Measurements from ENCODE around the gene MAGEA2. TPM values are rescaled to one million over a fixed set of nuclear protein-coding genes. Genes with fewer than 3 reads are reported as not detected.
"Not testable (repeated sequence)": the region's sequence is repeated elsewhere in the genome, so short reads cannot be mapped to it uniquely, and the experiment has no call there.

Gene MAGEA2
- total RNA-seq, 1 donor from 2014 or later: 0.24 TPM

- not testable (repeated sequence) for DNase-seq (ENCODE audit: low spot score)
These were observed 44.5 kb downstream of the MAGEA2 start, which contains the start of gene CSAG2 for GRCh38 chrX:152709173-152709572. Gene CSAG2 (minus strand): TSS chrX:152709273. CDS start chrX:152709112, 161 bp downstream.

- not testable (repeated sequence) for DNase-seq (ENCODE audit: low spot score)
These were observed 47.1 kb downstream of the MAGEA2 start for GRCh38 chrX:152706500-152706899.

- not testable (repeated sequence) for DNase-seq (ENCODE audit: low spot score)
These were observed 53.3 kb downstream of the MAGEA2 start for GRCh38 chrX:152700390-152700789.

Other genes starting within 250 kb of the MAGEA2 start
- 0.96 TPM for gene GABRQ, start 115.9 kb downstream of the MAGEA2 start, total RNA-seq (ENCODE audit: insufficient read depth, low replicate concordance)
- 1.2 TPM for gene MAGEA3, start 55.0 kb downstream of the MAGEA2 start, total RNA-seq (ENCODE audit: insufficient read depth, low replicate concordance)
- gene CSAG2, start 44.6 kb downstream of the MAGEA2 start, total RNA-seq (ENCODE audit: insufficient read depth, low replicate concordance): not detected
- not detected for gene MAGEA2B, start 39.2 kb downstream of the MAGEA2 start, total RNA-seq (ENCODE audit: insufficient read depth, low replicate concordance)
- 2.6 TPM for gene CSAG1, start 20.1 kb downstream of the MAGEA2 start, total RNA-seq (ENCODE audit: insufficient read depth, low replicate concordance)
- gene MAGEA12, start 20.1 kb downstream of the MAGEA2 start, total RNA-seq (ENCODE audit: insufficient read depth, low replicate concordance): not detected
- not detected for gene CSAG3, start 5.4 kb upstream of the MAGEA2 start, total RNA-seq (ENCODE audit: insufficient read depth, low replicate concordance)
- gene MAGEA6, start 15.8 kb upstream of the MAGEA2 start, total RNA-seq (ENCODE audit: insufficient read depth, low replicate concordance): not detected
- 32.3 TPM for gene CETN2, start 76.9 kb upstream of the MAGEA2 start, total RNA-seq (ENCODE audit: insufficient read depth, low replicate concordance)
- gene NSDHL, start 77.2 kb upstream of the MAGEA2 start, total RNA-seq (ENCODE audit: insufficient read depth, low replicate concordance): 3.1 TPM
- 25.3 TPM for gene ZNF185, start 144.2 kb upstream of the MAGEA2 start, total RNA-seq (ENCODE audit: insufficient read depth, low replicate concordance)
- gene PNMA5, start 240.3 kb upstream of the MAGEA2 start, total RNA-seq (ENCODE audit: insufficient read depth, low replicate concordance): 0.24 TPM

Data from umbilical cord (tissue), 2 donors.